Activated CD8-positive, alpha-beta memory T cell treated with anti-CD3 and anti-CD28 coated beads, Interleukin-2, amount 50 U/mL, for 4 hours (primary cell): ENCODE data around the gene TTLL1.
"Not testable (repeated sequence)": the region's sequence is repeated elsewhere in the genome, so short reads cannot be mapped to it uniquely, and the experiment has no call there.

Source experiments
- DNase-seq: peaks from one replicate; pipeline ENCODE4 v3.0.0-alpha.2; 2020

TTLL1 gene

DNA sequence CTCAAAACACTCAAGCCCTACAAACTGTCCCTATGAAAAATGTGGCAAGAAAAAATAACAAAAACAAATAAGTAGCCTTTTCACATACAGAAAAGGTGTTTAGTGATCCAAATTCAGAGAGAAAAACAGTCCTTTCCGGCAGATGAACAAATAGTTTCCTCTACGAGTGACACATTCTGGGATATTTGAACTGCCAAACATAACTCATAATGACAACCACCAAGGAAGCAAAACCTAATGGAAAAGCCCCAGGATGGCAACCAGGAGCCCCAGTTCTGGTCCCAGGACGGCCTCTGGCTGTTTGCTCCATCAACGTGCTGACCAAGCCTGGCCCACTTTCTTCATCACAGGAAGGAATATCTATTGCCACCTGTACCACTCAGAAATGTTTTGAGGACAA lies 80.3 kb downstream of the TTLL1 start:
- no peak for DNase-seq

DNA sequence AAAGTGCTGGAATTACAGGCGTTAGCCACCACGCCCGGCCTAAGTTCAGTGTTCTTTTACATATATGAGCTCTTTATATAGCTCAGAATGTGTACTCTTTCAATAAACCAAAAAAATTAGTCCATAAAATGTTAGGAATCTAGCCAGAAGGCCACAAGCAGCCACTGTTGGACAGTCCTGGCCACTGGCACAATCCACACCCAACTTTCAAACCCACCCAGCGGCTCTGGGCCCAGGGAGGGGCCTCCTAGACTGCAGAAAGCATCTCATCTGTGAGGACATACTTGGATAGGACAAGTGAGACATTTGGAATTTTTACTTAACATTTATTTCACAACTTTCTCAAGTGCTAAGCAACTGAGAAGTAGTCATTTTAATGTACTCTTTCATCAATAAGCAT lies 80.7 kb downstream of the TTLL1 start:
- DNase-seq: no peak

DNA sequence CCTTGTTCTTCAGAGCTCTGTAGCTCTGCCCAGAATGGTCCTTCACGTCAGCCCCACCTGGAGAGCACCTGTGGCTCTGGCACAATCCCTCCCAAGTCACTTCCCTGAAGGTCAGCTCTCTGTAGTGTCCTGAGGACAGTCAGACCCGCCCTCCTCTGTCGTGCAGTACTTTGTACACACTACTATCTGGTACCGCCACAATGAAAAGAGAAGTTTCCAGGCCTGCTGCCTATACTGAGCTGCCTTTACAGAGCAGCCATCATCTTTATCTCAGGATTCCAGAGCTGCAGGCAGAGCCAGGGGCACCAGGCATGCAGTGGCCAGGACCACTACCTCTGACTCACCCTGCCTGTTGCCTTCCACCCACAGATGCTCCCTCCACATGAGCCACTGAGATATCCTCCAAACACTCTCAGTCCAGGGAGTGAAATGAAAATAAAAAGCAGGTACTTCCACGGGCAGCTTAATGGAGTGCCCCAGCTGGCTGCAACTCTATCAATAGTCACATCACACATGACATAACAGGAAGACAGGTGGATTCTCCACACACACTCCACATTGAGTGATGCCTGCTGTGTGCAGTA lies 81.6 kb downstream of the TTLL1 start:
- no peak for DNase-seq

DNA sequence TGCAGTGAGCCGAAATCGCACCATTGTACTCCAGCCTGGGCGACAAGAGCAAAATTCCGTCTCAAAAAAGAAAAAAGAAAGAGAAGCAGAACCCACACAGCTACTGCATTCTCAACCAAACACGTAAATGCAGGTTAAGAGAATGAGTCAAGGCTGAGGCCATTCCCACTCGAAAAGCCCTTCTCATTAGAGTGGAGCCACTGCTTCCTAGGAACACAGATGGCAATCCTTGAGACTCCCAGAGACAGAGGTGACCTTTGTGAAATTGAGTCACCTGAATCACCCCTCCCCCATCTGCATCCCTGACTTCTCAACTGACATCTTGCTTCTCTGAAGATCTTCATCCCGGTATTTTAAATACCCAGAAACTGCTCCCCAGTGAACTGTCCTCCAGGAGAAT lies 82.4 kb downstream of the TTLL1 start:
- no peak for DNase-seq

DNA sequence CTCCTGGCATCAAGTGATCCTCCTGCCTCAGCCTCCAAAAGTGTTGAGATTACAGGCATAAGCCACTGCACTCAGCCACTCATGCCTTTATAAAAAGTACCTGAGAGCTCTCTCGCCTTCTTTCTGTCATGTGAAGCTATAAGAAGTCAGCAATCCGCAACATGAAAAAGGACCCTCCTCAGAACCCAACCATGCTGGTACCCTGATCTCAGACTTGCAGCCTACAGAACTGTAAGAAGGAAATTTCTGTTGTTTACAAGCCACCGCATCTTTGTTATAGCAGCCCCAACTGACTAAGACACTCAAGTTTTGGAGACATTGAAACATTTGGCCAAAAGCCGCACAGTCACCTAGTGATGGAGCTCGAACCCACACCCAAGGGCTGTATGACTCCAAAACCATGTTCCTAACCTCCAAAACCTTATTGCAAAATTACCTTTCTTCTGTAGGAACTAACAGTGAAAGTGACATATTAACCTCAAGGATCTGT lies 83.1 kb downstream of the TTLL1 start:
- no peak for DNase-seq

DNA sequence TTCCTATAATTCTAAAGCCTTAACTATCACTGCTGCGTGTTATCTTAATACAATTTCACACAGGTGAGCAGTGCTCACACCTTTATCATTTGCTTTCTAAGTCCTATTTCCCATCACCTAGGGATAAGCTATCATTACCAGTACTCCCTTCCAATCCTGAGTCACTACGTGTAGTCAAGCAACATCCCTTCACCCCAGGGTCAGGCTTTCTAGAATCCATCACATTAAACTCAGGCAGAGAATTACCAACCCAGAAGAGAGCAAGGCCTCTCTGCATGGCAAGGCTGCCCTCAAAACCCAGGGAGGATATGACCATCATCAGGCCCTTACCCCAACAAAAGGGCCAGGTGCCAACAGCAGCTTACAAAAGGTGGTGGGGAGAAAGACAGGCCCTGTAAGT lies 84.1 kb downstream of the TTLL1 start:
- DNase-seq: no peak

DNA sequence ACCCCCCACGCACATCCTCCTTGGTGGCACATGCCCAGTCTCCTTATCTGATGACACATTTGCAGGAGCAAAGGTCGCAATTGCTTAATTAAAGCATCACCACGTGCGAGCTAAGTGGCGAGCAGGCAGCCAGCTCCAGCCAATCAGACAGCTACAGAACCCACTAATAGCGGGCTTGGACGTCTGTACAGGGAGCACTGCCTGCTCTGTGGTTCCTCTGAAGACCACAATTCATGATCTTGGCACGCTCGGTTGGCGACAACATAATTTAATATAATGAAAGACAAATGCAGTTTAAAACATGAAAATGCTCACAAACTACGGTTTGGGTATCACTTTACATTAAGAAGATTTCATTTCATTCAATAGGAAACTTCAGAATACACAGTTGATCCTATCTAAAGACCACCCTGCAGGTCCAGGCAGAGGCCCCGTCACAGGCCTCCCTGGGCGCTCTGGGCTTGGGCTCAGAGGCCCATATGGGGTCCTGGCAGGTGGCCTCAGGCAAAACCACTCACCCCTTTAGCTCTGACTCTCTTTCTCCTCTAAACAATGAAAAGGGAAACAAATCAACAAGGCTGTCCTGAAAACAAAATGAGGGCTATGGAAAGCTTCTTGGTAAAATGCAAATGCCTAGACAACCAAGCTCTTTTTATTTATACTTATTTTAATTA lies 84.7 kb downstream of the TTLL1 start:
- DNase-seq: no peak

- no peak for DNase-seq
These were observed 87.0 kb downstream of the TTLL1 start for GRCh38 chr22:43002202-43002586.

DNA sequence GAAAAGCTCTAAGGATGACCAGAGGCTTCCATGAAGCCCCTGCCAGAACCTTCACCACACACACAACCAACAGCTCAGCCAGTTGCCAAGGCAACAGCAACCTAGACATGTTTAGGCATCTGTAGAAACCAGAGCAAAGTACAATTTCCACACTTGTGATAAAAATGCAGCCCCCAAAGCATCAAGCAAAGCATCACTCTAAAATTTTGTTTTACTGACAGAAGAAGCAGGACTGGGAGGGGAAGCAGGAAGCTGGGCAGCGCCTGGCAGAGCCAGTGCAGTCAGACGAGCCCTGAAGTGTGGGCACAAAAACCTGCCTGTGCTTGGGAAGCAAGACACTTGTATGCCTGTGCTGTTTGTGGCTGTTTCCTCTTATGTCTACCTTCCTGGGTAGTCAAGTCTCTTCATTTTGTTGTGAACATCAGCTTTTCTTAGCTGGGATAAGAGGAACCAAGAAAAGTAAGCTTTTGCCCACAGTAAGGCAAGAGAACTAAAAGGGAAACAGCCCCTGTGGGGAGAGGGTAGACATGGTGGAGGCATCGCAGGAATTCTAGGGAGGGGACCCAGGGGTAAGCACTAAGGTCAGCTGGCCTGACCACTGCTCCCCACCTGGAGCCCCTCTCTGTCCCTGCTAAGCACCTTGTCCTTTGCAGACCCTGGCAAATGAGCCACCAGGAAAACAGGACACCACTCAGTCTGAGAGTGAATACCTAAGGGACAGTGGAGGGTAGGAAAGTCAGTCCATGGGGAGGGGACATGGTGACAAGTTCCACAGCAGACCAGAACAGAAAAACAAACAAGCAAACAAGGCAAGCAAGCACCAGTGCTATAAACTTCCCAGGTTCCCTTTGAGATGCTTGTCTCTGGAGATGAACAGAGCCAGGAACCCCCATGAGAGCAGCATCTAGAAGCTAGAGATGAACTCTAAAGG lies 87.7 kb downstream of the TTLL1 start:
- DNase-seq: no peak

- DNase-seq: no peak
These were observed 88.6 kb downstream of the TTLL1 start for GRCh38 chr22:43000441-43001175.

DNA sequence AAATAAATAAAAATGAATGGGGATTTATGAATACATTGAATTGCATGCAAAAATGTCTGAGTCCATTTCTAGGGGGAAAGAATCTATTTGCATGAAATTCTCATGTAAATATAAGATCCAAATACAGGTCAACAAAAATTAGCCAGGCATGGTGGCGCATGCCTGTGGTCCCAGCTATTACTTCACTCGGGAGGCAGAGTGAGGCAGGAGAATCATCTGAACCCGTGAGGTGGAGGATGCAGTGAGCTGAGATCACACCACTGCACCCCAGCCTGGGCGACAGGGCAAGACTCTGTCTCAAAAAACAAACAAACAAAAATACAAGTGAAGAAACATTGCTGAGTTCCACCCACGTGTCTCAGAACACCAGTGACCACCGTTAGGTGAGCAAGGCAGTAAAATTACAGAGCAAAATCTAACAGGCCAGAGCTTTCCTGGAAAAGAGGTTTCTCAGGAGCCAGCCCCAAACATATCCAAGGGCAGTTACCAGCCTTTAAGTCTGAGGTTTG lies 91.6 kb downstream of the TTLL1 start:
- DNase-seq: no peak

DNA sequence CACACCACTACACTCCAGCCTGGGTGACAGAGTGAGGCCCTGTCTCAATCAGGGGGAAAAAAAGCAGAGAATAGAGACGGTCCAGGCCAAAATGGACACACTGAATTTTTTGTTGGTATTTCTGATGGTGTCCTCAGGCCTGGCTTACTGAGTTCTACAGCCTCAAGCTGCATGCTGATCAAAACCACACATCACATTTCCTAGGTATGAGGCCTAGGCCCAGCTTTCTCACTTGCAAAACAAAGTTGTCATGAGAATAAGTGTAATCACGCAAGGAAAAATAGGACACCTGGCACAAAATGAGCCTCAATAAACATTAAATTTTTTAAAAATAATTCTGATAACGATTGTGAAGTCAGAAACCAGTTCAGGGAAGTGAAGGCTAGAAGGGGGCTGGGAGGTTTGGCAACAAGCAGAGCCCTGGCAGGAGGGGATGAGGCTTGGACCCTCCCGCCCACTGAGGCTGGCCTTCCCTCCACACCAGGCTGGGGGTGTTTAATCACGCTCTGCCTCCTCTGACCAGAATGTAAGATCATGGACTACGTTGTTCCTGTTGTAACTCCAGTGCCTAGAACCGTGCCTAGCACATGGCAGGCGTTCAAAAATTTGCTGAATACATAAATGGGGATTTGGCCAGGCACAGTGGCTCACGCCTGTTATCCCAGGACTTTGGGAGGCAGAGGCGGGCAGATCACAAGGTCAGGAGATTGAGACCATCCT lies 92.4 kb downstream of the TTLL1 start:
- DNase-seq: no peak

- not testable (repeated sequence) for DNase-seq
These were observed 93.5 kb downstream of the TTLL1 start for GRCh38 chr22:42995654-42996053.

- no peak for DNase-seq
These were observed 94.2 kb downstream of the TTLL1 start for GRCh38 chr22:42994917-42995562.

DNA sequence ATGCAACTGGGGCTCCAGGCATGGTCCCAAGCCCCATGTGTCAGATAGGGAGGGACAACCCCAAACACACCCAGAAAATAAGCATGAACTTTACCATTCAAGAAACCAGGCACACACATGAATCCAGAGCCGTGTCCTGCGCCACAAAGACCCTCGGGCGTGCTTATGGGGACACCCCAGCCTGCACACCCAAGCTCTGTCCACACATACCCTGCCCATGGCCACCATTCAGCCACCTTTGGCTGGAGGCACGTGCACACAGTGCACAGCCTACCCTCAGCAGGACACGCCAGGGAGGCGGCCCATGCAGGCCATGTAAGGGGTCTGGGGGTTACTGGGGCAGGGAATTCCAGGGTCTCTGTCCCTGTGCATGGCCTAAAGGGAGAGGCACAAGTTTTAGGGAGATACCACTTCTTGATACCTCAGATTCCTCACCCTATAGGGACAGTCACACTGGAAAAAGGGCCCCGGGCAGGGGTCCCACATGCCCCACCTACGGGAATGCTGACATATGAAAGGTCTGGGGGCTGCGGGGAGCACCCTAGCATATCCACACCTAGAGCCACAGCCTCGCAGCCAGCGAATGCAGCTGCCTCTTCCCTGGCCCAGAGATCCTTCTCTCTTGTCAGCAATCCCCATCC lies 94.8 kb downstream of the TTLL1 start:
- DNase-seq: no peak

DNA sequence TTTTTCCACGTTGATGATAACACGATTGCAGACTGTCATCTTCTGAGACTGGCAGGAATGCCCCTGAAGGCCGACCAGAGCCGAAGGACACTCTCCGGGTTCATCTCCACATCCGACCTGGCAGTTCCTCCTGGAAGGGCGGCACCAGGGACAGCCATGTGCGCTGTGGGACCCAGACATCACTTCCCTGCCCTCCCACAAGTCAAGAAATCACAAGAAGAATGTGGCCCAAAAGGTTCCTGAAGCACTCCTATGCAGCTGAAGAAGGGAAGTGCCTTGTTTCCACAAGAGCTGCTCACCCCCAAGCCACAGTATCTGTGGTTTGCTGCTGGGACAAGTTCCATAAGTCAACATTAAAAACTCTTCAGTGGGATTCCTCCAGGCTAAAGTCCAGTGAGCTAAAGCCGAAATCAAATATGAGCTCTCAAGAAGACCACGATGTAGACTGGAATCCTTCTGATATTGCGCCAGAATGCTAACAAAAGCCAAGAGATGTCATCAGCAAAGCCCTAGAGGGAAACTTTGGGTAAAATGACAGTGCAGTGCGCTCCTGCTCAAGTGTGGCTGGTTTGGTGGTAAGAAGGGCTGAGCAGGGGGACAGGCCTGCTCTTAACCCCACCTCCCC lies 95.4 kb downstream of the TTLL1 start:
- DNase-seq: no peak

- DNase-seq: no peak
These were observed 96.2 kb downstream of the TTLL1 start for GRCh38 chr22:42992886-42993479.

- DNase-seq: no peak
These were observed 97.1 kb downstream of the TTLL1 start for GRCh38 chr22:42992092-42992491.

DNA sequence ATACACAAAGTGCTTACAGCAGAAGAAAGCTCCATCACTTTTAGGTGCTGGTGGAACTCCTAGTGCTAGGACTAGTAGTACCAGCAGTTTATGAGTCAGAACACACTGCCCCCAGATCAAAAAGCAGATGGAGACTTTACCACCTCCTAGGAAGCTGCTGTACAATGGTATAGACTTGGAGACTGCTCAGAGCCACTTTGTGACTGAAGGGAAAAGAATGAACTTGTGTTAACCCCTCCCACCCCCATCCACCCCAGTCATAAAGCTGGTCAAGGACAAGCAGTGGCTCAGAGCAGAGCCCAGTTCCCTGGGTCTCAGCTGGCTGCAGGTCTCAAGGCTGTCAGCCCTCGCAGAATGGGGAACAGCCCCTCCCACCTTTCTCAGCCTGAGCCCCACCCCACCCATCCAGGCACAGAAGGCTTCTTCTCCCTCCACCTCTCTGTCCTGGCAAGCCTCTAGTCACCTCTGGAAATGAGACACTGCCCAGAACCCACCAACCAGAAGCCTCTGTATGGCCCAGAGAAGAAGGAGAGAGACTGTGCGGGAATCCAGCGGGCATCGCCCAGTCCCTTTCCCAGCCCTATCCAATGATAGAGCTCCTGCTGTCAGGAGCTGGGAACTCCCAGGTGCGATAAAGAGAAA lies 98.1 kb downstream of the TTLL1 start:
- DNase-seq: no peak
